Osteoblast (primary cell): ENCODE results near the gene HMG20B. TPM values are rescaled to one million over a fixed set of nuclear protein-coding genes. Genes with fewer than 3 reads are reported as not detected.
A peak's percentile ranks its signal among the peaks of the same experiment; 100 is the strongest.

ENCODE experiments used
- DNase-seq: peaks from one replicate; pipeline ENCODE4 v3.0.0; 2011; ENCODE audit warnings: low spot score, mixed read lengths; ENCODE audit not compliant: insufficient read length; ENCODE audit errors: missing footprints
- H2AFZ ChIP-seq: 2 replicates; pipeline ENCODE4 v1.6.0; 2011; ENCODE audit warnings: mild to moderate bottlenecking, low read length
- H3K27ac ChIP-seq: 2 replicates; pipeline ENCODE4 v1.5.1; 2011; ENCODE audit warnings: mild to moderate bottlenecking, low read depth, low read length, moderate library complexity
- H3K27me3 ChIP-seq: 2 replicates; pipeline ENCODE4 v1.6.0; 2012; ENCODE audit warnings: mild to moderate bottlenecking, control low read depth, inconsistent platforms, low read length, moderate library complexity; ENCODE audit not compliant: insufficient read depth
- H3K36me3 ChIP-seq: 2 replicates; pipeline ENCODE4 v1.5.1; 2011; ENCODE audit warnings: mild to moderate bottlenecking, low read length, control low read depth, moderate library complexity; ENCODE audit not compliant: insufficient read depth
- H3K4me1 ChIP-seq: 2 replicates; pipeline ENCODE4 v1.5.1; 2011; ENCODE audit warnings: mild to moderate bottlenecking, low read length, control low read depth, moderate library complexity; ENCODE audit not compliant: insufficient read depth
- H3K4me2 ChIP-seq: 2 replicates; pipeline ENCODE4 v1.6.0; 2011; ENCODE audit warnings: mild to moderate bottlenecking, low read length; ENCODE audit not compliant: insufficient read depth
- H3K4me3 ChIP-seq: fragments of 200-600 bp; sonication (generic); 3 replicates; pipeline ENCODE4 v1.5.1; 2012; ENCODE audit warnings: mild to moderate bottlenecking, low read length, inconsistent platforms; ENCODE audit not compliant: insufficient read depth
- H3K79me2 ChIP-seq: 2 replicates; pipeline ENCODE4 v1.6.0; 2012; ENCODE audit warnings: mild to moderate bottlenecking, low read length, control low read depth, inconsistent platforms; ENCODE audit not compliant: insufficient read depth
- H3K9me3 ChIP-seq: 2 replicates; pipeline ENCODE4 v1.5.1; 2011; ENCODE audit warnings: low read depth, low read length, control low read depth
- H4K20me1 ChIP-seq: 2 replicates; pipeline ENCODE4 v1.6.0; 2012; ENCODE audit warnings: mild to moderate bottlenecking, low read length, control low read depth; ENCODE audit not compliant: insufficient read depth
- total RNA-seq: library from RNA; depleted of rRNA; stranded (reverse); fragments of >200 nt; gene quantifications from 2 replicates; pipeline ENCODE4 v1.2.3, GENCODE V29; 2012
- TF ChIP-seq, protein P1 (sequence below): IDR thresholded peaks from 2 replicates; pipeline ENCODE4 v1.5.1; 2011; ENCODE audit warnings: mild to moderate bottlenecking, low read depth, low read length, moderate library complexity; ENCODE audit errors: extremely low read depth

The HMG20B gene
- total RNA-seq, 1 donor = 65.9 TPM

DNA sequence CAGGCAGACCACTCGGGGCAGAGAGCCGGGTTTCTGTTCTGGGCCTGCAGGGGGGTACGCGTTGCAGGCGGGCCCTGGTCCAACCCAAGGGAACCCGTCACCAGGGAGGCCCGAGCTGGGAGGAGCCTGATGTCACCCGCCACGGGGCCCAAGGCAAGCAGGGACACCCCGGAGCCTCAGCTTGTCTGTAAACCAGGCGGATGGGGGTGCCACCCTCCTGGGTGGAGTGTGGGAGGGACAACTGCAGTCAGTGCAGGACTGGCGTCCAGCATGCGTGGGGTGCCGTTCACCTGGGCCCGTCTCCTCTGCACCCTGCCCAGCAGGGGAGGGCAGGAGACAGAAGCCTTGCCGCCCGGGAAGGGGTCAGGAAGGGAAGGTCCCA is 46.9 kb downstream of the HMG20B start:
- H3K4me2 ChIP-seq = no peak overlapping the region
- DNase-seq = no peak
- peaks cover 5% of the 10 kb centered on the region for H3K36me3 ChIP-seq
- peaks cover 10% of the 10 kb centered on the region for H4K20me1 ChIP-seq
- H3K79me2 ChIP-seq = peaks cover 13% of the 10 kb centered on the region
- H3K4me1 ChIP-seq = no peaks in the 10 kb centered on the region
- no peak overlapping the region for H2AFZ ChIP-seq
- TF ChIP-seq, protein P1, sequence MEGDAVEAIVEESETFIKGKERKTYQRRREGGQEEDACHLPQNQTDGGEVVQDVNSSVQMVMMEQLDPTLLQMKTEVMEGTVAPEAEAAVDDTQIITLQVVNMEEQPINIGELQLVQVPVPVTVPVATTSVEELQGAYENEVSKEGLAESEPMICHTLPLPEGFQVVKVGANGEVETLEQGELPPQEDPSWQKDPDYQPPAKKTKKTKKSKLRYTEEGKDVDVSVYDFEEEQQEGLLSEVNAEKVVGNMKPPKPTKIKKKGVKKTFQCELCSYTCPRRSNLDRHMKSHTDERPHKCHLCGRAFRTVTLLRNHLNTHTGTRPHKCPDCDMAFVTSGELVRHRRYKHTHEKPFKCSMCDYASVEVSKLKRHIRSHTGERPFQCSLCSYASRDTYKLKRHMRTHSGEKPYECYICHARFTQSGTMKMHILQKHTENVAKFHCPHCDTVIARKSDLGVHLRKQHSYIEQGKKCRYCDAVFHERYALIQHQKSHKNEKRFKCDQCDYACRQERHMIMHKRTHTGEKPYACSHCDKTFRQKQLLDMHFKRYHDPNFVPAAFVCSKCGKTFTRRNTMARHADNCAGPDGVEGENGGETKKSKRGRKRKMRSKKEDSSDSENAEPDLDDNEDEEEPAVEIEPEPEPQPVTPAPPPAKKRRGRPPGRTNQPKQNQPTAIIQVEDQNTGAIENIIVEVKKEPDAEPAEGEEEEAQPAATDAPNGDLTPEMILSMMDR = no peak
- no peak overlapping the region for H3K27ac ChIP-seq
- H3K27me3 ChIP-seq = no peaks in the 10 kb centered on the region
- H3K9me3 ChIP-seq = no peaks in the 10 kb centered on the region
- H3K4me3 ChIP-seq = no peak overlapping the region

- Histone ChIP-seq H4K20me1 (peaks cover 12% of the 10 kb centered on the region), H3K27ac (no peak overlapping the region), H3K79me2 (peaks cover 20% of the 10 kb centered on the region), H3K4me2 (no peak overlapping the region), H3K4me3 (no peak overlapping the region), H3K9me3 (no peaks in the 10 kb centered on the region), H3K4me1 (peaks cover 4% of the 10 kb centered on the region), H3K27me3 (no peaks in the 10 kb centered on the region), H3K36me3 (peaks cover 5% of the 10 kb centered on the region), H2AFZ (no peak overlapping the region)
- DNase-seq = no peak
- TF ChIP-seq, protein P1 = no peak
Measured at GRCh38 chr19:3620145-3620816, 47.5 kb downstream of the HMG20B start.

DNA sequence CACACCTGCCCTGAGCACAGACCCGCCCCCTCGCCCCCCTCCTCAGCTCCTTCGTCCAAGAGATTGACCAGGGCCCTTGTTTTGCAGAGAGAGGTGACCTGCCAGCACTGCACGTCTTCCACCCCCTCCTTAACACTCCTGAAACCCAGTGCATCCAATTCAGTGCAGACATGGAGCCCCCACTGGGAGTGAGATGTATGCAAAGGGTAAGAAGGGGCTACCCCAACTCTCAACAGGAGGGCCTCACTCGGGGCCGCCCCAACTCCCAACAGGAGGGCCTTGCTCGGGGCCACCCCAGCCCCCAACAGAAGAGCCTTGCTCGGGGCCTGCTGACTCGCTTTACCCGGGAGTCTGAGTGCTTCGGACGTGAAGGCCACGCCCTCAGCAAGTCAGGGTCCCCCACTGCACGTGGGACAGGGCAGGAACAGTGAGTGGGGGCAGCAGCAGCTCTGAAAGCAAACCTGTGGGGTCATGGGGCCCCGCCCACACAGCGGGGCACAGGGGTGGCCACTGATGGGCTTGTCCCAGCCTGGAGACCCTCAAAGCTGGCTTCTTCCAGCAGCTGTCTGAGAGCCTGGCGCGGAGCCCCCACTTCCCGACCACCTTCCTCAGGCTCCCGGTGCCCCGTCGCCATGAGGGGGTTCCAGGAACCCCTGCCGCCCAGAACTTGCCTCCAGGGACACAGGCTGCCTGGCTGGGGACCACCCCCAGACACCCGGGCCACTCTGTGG is 48.2 kb downstream of the HMG20B start:
- Histone ChIP-seq H4K20me1 (peaks cover 19% of the 10 kb centered on the region), H3K9me3 (no peaks in the 10 kb centered on the region), H3K27me3 (no peaks in the 10 kb centered on the region), H2AFZ (no peak overlapping the region), H3K4me3 (no peak overlapping the region), H3K36me3 (peaks cover 5% of the 10 kb centered on the region), H3K4me1 (peaks cover 11% of the 10 kb centered on the region), H3K4me2 (no peak overlapping the region), H3K79me2 (peaks cover 27% of the 10 kb centered on the region), H3K27ac (no peak overlapping the region)
- DNase-seq = peak; percentile 91
- TF ChIP-seq, protein P1 = no peak

DNA sequence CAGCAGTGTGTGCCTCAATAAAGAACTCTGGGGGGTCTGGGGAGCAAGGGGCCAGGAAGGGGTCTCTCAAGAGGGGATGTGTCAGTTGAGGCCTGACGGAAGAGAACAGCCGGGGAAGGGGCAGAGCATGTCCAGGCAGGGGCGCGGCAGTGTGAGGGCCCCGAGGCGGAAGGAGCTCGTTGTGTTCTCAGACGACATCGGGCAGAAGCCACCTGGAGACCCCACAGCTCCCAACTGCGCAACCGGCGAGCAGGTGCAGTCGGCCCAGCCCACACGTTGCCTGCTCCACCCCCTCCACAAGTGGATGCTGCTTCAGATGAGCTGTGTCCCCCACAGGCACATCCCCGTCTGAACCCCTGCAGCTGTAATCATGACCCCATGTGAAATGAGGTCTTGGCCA is 48.9 kb downstream of the HMG20B start:
- no peak for DNase-seq
- Histone ChIP-seq H3K27me3 (no peaks in the 10 kb centered on the region), H4K20me1 (peaks cover 21% of the 10 kb centered on the region), H3K36me3 (peaks cover 5% of the 10 kb centered on the region), H3K79me2 (peaks cover 31% of the 10 kb centered on the region), H3K4me3 (no peak overlapping the region), H3K4me2 (no peak overlapping the region), H3K27ac (no peak overlapping the region), H2AFZ (no peak overlapping the region), H3K9me3 (no peaks in the 10 kb centered on the region), H3K4me1 (peaks cover 12% of the 10 kb centered on the region)
- TF ChIP-seq, protein P1 = no peak
